ENCODE data around the gene AGBL2.

DNA sequence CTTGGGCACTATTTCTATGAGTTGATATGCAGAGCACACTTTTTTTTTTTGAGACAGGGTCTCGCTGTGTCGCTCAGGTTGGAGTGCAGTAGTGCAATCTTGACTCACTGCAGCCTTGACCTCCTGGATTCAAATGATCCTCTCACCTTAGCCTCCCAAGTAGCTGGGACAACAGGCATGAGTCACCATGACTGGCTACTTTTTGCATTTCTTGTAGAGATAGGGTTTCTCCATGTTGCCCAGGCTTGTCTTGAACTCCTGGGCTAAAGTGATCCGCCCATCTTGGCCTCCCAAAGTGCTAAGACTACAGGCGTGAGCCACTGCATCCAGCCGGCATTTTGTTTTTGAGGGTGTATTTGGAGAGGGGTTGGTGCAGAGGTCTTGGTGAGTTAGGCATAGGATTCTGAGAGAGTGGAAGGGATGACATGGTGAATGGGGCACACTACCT is 42.9 kb downstream of the AGBL2 start:
- TF ChIP-seq, protein P1, sequence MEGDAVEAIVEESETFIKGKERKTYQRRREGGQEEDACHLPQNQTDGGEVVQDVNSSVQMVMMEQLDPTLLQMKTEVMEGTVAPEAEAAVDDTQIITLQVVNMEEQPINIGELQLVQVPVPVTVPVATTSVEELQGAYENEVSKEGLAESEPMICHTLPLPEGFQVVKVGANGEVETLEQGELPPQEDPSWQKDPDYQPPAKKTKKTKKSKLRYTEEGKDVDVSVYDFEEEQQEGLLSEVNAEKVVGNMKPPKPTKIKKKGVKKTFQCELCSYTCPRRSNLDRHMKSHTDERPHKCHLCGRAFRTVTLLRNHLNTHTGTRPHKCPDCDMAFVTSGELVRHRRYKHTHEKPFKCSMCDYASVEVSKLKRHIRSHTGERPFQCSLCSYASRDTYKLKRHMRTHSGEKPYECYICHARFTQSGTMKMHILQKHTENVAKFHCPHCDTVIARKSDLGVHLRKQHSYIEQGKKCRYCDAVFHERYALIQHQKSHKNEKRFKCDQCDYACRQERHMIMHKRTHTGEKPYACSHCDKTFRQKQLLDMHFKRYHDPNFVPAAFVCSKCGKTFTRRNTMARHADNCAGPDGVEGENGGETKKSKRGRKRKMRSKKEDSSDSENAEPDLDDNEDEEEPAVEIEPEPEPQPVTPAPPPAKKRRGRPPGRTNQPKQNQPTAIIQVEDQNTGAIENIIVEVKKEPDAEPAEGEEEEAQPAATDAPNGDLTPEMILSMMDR (IDR thresholded peaks at IDR 0.05; ENCODE audit: low read depth, low read length, missing input control), result no peak
- TF ChIP-seq FOXA2 (IDR thresholded peaks at IDR 0.05), result no peak

Data from liver (tissue), 2 donors.